Sigmoid colon (tissue), 4 donors: ENCODE data around the gene MAP3K3.

ENCODE experiments used
- CTCF ChIP-seq, 4 experiments: fragments of 450-650 bp in 3 of 4; fragments of 200-600 bp in 1 of 4; IDR thresholded peaks; one replicate each; pipeline ENCODE4 v1.5.1; 2016 to 2019; ENCODE audit warnings: antibody characterized with exemption in 4 of 4, mild to moderate bottlenecking in 3 of 4, moderate library complexity in 2 of 4
- POLR2A ChIP-seq, 2 donors: fragments of 450-650 bp; IDR thresholded peaks; one replicate each; pipeline ENCODE4 v1.6.1; 2016; ENCODE audit warnings: antibody characterized with exemption in 2 of 2, mild to moderate bottlenecking in 2 of 2, moderate library complexity in 2 of 2
- POLR2AphosphoS5 ChIP-seq, 4 donors: sonication (generic); formaldehyde crosslinking; IDR thresholded peaks; one replicate each; pipeline ENCODE4 v1.6.1; 2017; ENCODE audit warnings: antibody characterized with exemption in 4 of 4

GRCh38 chr17:63697341-63698286 lies 75.4 kb downstream of the MAP3K3 start:
- TF ChIP-seq POLR2AphosphoS5 (IDR thresholded peaks at IDR 0.05) = peak in 2 of 4 donors; percentile 10 to 35
- TF ChIP-seq CTCF (IDR thresholded peaks at IDR 0.05) = peak in 3 of 4 experiments; percentile 23 to 35 (median 31)
- no peak for TF ChIP-seq POLR2A (IDR thresholded peaks at IDR 0.05)
